ENCODE data around the gene PPP1R3F.

- TF ChIP-seq CTCF (IDR thresholded peaks at IDR 0.05) (no peak), POLR2AphosphoS5 (IDR thresholded peaks at IDR 0.05) (no peak)
Observed at GRCh38 chrX:49247916-49248811, 21.4 kb upstream of the PPP1R3F start.

Measured in stomach (tissue), 4 donors.